ENCODE data around the gene FAM227B.
"Not testable (repeated sequence)": the region's sequence is repeated elsewhere in the genome, so short reads cannot be mapped to it uniquely, and the experiment has no call there.

FAM227B gene

DNA sequence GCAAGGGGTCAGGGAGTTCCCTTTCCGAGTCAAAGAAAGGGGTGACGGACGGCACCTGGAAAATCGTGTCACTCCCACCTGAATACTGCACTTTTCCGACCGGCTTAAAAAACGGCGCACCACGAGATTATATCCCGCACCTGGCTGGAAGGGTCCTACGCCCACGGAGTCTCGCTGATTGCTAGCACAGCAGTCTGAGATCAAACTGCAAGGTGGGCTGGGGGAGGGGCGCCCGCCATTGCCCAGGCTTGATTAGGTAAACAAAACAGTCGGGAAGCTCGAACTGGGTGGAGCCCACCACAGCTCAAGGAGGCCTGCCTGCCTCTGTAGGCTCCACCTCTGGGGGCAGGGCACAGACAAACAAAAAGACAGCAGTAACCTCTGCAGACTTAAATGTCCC lies 266.2 kb downstream of the FAM227B start:
- DNase-seq = not testable (repeated sequence)

DNA sequence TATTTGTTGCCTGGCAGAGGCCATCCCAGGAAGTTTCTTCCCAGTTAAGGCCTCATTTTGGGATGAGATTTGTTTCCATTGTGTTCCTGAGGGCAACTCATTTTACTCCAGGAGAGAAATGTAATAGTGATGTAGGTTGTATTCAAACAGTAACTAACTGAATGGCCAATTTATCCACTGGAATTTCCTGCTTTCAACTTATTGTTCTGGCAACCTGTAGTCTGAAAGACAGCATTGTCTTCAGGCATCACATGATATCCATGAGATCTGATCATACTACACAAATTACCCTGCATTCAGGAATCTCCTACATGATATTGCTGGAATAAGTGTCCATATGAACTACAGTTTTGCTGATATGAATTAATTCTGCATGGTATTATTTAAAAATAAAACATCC lies 277.1 kb downstream of the FAM227B start:
- no peak for DNase-seq

DNA sequence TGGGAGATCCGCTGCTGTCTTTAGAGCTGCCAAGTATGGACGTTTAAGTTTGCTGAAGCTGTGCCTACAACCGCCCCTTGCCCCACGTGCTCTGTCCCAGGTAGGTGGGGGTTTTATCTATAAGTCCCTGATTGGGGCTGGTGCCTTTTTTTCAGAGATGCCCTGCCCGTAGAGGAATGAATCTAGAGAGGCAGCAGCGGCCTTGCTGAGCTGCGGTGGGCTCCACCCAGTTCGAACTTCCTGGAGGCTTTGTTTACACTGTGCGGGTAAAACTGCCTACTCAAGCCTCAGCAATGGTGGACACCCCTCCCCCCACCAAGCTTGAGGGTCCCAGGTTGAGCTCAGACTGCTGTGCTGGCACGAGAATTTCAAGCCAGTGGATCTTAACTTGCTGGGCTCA lies 281.0 kb downstream of the FAM227B start:
- no peak for DNase-seq

DNA sequence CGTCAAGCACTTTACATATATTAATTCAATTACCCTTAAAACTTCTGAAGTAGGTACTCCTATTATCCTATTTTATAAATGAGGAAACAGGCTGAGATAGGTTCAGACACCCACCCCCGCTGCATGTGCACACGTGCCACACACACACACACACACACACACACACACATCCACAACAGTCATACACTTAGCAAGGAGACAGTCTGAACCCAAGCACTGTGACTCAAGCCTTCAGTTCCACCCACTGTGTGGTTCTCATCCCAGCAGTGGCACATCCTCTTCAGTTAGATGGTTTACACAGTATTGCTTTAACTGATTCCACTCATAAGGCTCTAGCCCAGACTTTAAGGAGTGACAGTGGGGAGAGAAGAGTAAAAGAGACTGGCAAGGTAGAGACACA lies 288.7 kb downstream of the FAM227B start:
- DNase-seq = no peak

DNA sequence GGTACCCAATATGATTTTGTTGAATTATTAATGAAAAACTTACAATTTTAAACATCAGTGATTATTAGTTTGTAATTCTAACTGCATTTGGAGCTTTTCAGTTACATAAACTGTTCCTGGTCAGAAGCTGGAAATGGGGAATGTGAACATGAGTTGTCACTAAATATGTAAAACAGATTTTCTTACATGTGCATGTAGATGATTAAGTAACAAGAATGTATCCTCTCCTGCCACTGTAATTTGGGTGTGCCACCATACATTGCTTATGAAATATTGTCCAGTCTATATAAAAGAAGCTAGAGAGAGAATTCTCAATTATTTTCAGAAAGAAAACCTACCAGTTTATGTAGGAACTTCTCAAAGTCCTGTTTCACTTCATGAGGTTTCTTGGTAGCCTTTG lies 289.2 kb downstream of the FAM227B start:
- DNase-seq = no peak

DNA sequence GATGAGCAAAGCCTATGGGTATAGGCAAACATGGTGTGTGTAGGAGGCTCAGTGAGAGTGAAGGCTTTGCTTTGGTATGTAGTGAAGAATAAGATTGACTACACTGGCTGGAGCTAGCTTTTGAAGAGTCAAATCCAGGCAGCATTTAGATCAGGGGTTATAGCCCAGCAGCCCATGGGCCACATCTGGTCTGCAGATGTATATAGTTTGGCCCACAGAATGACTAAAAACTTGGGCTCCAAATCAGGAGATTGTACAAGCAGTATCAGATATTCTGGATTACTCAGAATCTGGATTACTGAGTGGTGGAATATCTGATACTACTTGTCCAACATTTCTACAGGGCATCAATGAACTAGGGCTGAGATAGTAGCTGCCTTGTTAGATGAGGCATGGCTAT lies 290.5 kb downstream of the FAM227B start:
- no peak for DNase-seq

DNA sequence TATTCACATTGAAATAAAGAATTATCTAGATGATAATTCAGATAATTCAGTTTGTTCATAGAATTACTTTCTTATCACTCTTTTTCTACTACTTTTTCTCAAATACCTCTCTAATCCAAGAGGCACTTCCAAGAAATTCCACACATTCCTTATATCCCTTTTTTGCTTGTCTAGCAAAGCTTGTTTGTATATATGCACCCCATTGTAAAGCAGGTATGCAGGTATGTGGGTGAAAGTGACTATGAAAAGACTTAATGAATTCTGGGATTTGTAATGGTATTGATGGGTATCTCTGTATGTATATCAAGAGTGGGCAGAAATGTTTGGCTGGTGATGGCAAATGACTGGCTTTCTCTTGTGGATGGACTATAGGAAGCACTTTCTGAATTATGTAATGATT lies 291.7 kb downstream of the FAM227B start:
- no peak for DNase-seq

DNA sequence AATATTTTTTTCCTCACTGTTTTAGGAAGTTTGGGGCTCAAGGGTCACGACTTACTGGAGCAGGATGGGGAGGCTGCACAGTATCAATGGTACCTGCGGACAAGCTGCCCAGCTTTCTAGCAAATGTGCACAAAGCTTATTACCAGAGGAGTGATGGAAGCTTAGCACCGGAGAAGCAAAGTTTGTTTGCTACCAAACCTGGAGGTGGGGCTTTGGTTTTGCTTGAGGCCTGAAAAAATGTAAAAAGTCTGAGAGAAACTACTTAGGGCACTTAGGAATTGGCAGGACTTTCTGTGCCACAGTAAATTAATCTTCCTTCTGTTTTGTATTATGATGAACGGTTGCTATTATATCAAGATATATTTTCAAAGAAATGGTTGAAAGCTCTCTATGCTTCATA lies 292.7 kb downstream of the FAM227B start:
- DNase-seq = no peak

DNA sequence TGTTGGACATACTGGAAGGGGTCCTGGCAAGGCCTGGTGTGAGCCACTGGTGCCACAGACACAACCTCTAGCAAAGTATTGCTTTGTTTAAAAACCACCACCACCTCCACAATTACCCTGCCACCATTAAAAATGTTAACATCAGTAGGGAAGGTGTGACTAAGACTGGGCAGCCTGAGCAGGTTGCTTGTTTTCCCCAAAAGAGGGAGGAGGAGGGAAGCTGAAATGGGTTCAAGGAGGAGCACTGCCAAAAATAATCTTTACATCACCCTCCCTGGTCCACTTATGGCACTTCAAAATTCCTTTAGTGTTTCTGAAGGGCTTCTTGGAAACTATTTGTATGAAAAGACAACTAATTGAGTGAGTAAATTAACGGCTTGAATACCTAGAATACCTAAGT lies 297.4 kb downstream of the FAM227B start:
- DNase-seq = no peak

DNA sequence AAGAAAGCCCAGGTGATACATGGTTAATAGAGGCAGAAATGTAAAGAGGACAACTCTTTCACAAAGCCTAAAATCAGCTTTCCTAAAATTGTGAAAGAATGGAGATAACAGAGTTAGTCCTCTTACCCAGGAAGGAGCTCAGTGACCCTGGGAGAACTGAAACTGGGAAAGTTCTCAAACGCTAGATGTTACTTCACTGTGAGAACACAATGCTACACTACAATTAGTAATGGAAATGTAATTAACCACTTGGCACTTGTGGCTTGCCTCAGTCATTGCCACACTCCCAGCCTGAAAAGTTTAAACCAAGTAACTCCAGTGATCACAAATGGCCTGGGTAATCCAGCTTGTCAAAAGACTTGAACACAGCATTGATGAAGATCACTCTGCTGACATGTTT lies 300.3 kb downstream of the FAM227B start:
- no peak for DNase-seq

DNA sequence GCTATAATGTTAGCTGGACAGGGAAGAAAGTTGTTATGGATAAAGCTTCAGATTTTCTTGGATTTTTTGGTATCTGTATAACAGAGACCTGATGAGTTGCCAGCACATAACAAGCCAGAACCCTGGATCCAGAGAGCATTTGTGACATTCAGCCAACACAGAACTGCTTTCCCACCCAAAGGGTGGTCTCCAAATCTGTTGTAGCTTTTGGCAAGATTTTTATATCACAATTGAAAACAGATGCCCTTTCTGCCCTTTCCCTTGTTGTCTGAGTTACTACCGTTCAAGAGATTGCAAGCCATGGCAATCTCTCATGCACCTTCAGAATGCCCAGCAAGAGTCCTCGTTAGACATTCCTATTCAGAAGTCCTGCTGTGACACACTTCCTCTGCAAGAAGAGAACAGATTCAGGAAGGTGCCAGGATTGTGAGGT lies 305.2 kb downstream of the FAM227B start:
- no peak for DNase-seq

DNA sequence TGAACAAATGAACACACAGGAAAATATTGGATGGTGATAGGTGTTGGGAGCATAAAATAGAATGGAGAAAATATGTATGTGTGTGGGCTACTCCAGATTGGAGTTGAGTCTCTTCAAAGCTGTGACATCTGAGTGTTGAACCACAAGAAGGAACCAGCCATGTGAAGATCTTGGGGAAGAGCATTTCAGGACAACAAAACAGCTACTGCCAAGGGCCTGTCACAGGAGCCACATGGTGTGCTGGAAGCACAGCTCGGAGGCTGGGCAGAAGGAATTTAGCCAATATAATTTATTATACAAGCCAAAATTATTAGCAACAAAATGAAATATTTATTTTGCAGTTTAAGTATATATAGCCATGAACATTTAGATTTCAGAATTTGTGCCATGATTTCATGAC lies 305.9 kb downstream of the FAM227B start:
- no peak for DNase-seq

DNA sequence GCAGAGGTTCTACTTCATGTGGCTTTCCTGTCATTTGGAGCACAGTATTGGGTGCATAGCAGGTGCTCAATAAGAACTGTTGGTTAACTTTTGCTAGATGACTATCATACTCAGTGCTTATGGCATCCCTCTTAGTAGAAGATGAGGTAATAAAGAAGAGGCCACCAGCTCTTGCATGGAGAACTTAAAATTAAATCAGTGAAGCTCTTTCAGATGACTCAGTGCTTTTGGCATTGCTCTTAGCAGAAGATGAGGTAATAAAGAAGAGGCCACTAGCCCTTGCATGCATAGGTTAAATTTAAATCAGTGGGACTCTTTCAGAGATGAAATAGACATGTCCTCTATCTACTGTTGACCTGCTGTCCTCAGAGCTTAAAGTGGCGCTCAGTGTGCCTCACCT lies 307.0 kb downstream of the FAM227B start:
- DNase-seq = no peak

DNA sequence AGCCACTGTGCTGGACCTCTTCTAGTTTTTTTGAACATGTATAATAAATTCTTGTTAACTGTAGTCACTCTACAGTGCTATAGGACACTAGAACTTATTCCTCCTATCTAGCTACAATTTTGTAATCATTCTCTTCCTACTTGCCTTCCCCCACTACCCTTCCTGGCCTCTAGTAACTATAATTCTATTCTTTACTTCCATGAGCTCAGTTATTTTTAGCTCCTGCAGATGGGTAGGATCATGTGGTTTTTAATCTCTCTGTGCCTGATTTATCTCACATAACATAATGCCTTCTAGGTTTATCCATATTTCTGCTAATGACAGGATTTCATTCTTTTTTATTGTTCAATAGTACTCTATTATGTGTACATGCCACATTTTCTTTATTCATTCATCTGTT lies 310.7 kb downstream of the FAM227B start:
- no peak for DNase-seq

DNA sequence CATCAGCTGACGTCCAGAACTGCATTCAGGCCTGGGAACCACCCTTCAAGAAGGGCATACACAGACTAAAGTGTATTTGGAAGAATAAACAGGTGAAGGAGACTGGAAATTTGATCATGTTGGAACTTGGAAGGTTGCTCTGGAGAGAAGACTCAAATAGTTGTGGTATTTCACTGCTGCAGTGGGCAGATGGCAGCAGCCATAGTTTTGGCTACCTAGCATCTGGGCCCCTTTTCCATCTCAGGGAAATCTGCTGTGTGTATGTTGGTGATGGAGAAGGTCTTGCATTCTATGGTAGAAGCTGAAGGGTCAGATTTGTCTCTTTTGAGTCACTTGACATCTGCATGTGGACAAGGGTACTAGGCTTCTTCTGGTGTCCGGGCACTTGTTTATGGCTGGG lies 311.9 kb downstream of the FAM227B start:
- no peak for DNase-seq

DNA sequence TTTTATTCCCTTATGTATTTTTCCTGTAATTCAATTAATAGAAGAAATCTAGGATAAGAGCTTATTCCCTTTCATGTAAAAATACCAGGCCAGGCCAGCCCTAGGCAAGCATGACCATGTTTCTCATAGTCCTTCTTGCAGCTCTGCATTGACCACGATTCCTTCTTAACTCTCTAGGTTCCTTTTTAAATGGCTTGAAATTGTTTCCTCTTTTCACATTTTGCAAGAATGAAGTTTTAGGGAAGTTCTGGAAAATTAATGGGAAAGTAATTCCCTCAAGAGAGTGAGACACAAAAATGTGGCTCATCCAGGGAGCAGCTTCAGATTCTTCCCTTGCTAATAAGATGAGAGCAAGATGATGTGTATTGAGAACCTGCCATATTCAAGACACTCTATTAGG lies 314.1 kb downstream of the FAM227B start:
- no peak for DNase-seq

DNA sequence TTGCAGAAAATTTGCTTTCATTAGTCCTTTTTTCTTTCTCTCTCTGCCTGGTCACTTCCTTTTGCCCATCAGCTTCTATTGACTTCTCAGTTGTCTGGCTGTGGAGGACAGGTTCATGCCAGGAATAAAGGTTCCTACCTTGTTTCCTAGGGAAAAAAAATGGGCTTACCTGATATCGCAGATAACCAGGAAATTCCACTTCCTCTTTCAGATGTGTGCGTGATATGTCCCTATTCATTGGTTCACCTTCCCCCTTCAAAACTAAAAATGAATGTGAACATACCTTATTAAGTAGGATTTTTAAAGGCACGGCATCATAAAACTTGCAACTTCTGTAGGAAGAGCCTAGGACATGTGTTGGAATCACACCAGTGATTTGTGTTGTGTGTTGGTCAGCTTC lies 317.6 kb downstream of the FAM227B start:
- no peak for DNase-seq

DNA sequence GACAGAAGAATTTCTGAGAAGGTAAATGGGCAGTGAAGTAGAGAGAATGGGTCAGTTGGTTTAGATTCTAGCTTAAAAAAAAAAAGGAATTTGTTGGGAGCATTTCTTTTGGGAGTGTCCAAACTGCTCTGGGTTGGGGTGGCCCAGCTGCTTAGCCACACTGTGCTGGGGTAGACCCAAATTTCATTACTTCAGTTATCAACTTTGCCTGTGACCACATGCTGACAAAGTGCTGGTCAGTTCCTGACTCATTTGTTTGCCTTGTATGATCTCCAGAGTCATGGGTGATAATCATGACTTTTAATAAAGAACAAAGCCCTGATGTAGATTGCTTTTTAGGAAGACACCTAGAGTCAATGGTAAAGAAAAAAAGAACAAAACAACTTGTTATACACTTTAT lies 319.1 kb downstream of the FAM227B start:
- DNase-seq = no peak

DNA sequence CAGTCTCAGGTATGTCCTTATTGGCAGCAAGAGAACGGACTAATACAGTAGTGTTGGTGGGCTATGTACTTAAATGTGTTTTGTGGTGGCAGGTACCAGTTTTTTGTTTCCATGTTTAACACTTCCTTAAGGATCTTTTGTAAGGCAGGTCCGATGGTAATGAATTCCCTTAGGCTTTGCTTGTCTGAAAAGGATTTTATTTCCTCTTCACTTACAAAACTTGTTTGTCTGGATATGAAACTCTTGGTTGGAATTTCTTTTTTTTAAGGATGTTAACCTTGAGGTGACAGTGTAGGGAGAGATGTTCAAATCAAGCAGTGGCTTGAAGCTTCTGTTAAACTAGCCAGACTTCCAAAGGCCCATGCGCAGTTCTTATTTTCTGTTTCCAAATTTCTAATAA lies 319.8 kb downstream of the FAM227B start:
- no peak for DNase-seq

DNA sequence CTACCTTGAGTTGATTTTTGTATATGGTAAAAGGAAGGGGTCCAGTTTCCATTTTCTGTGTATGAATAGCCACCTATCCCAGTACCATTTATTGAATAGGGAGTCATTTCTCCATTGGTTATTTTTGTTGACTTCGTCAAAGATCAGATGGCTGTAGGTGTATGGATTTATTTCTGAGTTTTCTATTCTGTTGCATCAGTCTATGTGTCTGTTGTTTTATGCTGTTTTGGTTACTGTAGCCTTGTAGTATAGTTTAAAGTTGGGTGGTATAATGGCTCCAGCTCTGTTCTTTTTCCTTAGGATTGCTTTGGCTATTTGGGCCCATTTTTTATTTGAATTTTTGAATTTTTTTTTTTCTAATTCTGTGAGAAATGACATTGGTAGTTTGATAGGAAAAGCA lies 323.0 kb downstream of the FAM227B start:
- DNase-seq = no peak

DNA sequence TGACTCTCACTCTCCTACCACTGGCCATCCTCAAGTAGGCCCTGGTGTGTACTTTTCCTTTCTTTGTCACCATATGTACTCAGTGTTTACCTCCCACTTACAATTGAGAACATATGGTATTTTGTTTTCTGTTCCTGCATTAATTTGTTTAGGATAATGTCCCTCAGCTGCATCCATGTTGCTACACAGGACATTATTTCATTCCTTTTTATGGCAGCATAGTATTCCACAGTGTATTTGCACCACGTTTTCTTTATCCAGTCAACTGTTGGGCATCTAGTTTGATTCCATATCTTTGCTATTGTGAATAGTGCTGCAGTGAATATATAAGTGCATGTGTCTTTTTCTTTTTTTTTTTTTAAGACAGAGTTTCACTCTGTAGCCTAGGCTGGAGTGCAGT lies 324.4 kb downstream of the FAM227B start:
- no peak for DNase-seq

DNA sequence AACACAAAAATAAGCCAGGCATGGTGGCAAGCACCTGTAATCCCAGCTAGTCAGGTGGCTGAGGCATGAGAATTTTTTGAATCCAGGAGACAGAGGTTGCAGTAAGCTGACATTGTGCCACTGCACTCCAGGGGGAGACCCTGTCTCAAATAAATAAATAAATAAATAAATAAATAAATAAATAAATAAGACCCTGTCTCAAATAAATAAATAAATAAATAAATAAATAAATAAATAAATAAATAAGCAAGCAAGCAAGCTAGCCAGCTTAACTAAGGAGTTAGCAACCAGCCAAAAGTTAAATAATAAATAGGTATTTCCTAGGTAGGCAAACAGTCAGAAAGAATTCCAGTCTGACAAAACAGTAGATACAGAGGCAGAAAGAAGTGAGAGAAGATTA lies 326.7 kb downstream of the FAM227B start:
- no peak for DNase-seq

DNA sequence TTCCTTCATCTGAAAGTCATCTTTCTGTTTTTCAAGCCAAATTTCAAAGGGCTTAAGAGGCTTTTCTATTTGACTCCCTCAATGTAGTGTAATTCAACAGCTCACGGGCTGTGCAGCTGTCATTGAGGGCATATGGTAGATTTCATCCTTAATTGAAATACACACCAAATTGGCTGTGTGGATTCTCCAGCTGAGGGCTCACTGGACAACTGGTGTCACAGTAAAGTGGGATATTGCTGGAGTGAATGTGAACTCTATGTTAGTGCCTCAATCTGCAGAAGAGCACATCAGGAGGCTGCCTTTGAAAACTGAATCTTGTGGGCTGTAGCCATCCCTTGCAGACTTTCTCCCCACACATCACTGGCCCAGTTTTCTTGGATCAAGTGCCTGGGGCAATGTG lies 330.4 kb downstream of the FAM227B start:
- DNase-seq = no peak

DNA sequence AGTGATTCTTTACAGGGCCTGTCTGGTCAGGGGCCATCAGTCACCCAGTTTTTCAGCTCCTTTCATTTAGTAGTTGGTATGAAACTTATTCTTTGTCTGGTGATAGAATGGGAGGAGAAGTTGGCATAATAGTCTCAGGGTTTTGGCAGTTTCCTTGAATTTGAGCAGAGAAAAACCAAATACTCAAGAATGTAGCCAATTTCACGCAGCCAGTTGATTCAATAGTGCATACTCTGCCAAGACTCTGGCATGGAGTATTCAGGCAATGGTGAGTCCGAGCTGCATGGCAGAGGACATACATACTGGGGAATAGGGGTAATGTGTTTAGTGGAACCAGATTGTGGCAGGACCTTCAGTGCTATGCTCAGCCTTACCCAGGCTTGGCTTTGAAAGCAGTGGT lies 332.2 kb downstream of the FAM227B start:
- DNase-seq = no peak

DNA sequence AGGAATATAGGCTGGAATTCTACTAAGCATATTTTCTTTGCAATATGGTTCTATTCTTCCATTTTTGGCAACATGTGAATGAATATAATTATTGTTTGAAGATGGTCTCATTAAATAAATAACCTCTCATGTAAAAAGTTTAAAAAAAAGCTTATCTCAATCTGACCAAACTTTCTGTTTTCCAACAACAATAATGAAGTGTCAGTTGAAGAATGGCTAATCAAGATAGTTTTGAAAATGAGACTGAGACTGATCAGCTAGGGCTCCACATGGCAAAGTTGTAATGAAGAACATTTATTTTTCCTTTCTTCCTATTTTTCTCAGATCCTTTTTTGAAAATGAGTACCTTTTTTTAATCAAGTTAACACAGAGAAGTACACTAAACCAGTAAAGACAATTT lies 333.1 kb downstream of the FAM227B start:
- DNase-seq = no peak

DNA sequence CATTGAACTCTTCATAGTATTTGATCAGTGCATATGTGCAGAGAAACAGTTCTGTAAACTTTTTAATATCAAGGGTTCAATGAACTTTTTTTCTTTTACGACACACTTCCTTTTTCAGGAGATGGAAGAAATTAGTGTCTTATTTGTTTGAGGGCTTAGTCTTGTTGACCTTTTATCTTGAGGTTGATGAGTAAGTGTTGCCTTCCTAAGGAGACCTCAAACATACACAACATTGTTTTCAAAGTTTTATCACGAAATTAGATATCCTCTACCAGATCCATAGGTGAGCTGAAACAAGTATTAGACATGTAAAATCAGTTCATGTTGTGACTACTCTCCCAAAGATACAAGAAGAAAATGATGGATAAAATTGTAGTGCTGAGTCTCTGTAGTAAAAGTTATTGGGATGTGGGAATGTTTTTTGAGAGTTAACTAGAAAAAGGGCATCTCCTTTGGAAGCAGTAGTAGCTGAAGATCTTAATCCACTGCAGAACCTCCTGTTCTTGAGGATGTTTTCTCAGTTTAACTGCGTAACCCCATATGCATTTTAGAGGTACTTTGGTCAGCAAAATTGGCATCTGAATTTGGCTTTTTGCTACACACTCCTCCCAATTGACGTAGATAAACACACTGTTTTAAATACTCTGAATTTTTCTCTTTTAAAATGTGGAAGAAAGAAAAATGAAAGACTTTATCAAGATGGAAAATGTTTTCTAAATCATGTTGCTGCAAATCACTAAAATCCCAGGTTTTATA lies 333.8 kb downstream of the FAM227B start:
- DNase-seq = no peak

Data from DMS79 (cell line).